GM12873 (cell line): Measurements from ENCODE around the gene GPR15LG.

Source experiments
- TF ChIP-seq, protein P1 (sequence below): IDR thresholded peaks from 2 replicates; pipeline ENCODE4 v1.5.1; 2012; ENCODE audit warnings: low read depth, mild to moderate bottlenecking, moderate library complexity, low read length, control low read depth; ENCODE audit not compliant: insufficient read depth; ENCODE audit errors: missing control alignments

GPR15LG gene

DNA sequence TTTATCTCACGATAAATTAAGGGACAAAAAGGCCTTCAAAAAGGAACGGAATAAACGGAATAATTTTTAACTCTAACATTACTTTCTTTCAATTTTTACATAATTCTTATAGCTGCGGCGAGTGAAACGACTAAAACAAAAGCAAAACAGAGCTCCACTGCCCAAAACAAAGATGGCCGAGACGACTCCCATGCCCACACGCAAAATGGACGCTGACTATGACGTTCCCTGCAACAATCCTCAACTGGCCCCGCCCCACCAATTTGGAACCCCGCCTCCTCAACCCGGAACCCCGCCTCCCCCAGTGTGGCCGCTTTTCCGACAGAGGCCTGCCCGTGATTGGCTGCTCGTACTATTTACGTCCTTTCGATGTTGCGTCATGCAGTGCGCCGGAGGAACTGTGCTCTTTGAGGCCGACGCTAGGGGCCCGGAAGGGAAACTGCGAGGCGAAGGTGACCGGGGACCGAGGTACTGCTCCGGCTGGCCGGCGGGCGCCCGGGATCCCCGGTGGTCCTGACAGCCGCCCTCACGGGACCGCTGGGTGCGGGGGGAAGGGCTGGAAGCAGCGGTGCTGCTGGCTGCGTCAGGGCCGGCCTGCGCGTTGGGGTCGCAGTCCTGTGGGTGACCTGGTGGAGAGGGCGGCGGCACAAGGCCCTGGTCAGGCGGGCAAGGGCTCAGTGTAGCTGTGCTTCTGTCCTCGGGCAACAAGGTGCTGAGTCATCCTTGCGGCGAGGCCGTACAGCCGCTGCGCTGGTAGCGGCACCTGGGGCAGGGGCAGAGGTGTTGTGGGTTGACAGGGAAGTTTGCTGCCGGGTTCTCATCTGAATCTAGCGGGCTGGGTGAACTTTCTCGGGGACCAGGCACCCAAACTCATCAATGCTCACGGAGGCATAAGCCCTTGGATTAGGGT lies 34.2 kb upstream of the GPR15LG start, which contains the start of gene GHITM:
Gene GHITM (plus strand): TSS at position 384 of the 910 bp plus-strand sequence. CDS start 1,992 bp downstream, outside the sequence.
- TF ChIP-seq, protein P1, sequence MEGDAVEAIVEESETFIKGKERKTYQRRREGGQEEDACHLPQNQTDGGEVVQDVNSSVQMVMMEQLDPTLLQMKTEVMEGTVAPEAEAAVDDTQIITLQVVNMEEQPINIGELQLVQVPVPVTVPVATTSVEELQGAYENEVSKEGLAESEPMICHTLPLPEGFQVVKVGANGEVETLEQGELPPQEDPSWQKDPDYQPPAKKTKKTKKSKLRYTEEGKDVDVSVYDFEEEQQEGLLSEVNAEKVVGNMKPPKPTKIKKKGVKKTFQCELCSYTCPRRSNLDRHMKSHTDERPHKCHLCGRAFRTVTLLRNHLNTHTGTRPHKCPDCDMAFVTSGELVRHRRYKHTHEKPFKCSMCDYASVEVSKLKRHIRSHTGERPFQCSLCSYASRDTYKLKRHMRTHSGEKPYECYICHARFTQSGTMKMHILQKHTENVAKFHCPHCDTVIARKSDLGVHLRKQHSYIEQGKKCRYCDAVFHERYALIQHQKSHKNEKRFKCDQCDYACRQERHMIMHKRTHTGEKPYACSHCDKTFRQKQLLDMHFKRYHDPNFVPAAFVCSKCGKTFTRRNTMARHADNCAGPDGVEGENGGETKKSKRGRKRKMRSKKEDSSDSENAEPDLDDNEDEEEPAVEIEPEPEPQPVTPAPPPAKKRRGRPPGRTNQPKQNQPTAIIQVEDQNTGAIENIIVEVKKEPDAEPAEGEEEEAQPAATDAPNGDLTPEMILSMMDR = peak; percentile 45

DNA sequence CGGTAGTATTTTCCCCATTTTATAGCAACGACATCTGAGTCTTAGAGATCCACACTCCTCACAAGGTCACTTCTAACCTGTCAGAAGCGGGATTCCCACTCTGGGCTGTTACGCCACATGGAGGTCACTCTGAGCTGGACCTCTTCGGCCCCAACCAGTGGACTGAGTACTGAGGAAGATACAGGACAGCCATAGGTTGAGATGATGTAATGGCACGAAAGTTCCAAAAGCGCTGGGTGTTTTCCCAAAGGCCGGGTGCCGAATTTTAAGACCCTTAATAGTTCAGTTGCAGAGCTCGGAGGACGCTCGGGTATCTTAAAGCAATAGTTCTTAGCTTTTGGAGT lies 33.6 kb upstream of the GPR15LG start:
- TF ChIP-seq, protein P1 = no peak

DNA sequence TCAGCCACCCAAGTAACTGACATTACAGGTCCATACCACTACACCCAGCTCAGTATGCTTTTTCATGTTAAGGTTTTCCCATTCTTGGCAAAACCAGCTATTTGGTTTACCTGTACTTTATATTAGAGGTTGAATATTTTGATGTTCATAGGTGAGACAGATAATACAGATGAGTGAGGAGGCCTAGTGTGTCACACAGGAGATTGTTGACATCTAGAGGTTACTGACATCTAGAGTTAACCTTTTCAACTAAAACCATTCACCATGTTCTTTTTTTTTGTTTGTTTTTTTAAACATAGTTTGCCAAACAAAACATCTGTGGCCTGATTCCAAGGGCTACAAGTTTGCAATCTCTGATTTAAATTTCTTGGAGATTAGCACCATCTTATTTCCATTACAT lies 26.3 kb upstream of the GPR15LG start:
- TF ChIP-seq, protein P1 = no peak

DNA sequence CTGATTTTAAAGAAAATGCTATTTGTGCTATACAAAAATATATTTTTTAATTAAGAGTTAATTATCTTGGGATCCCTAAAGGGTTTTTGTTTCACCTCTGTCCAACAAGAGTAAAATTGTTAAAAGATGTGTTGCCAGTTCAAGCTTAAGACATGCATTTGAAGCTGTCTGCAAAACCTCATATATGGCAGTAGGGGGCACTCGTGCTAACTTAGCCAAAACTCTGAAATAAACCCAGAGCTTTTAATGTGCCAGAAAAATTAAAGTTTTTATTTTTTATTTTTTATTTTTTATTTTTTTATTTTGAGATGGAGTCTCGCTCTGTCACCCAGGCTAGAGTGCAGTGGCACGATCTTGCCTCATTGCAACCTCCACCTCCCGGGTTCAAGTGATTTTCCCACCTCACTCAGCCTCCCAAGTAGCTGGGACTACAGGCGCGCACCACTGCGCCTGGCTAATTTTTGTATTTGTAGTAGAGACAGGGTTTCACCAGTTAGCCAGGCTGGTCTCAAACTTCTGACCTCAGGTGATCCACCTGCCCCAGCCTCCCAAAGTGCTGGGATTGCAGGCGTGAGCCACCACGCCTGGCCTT lies 25.5 kb upstream of the GPR15LG start:
- TF ChIP-seq, protein P1 = peak; percentile 68

DNA sequence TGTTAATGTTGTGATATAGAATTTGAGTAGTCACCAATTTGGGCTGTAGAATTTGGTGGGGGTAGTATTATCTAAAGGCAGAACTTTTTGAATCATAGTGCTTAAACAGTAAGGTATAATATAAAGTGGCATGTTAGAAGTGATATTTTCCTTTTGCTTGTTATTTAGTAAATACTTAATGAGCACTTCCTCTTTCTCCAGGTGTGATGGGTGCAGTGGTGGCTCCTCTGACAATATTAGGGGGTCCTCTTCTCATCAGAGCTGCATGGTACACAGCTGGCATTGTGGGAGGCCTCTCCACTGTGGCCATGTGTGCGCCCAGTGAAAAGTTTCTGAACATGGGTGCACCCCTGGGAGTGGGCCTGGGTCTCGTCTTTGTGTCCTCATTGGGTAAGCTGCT lies 23.7 kb upstream of the GPR15LG start:
- TF ChIP-seq, protein P1 = no peak

DNA sequence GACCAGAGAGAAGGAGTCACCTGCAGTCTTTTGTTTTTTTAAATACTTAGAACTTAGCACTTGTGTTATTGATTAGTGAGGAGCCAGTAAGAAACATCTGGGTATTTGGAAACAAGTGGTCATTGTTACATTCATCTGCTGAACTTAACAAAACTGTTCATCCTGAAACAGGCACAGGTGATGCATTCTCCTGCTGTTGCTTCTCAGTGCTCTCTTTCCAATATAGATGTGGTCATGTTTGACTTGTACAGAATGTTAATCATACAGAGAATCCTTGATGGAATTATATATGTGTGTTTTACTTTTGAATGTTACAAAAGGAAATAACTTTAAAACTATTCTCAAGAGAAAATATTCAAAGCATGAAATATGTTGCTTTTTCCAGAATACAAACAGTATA lies 20.8 kb upstream of the GPR15LG start:
- TF ChIP-seq, protein P1 = no peak

DNA sequence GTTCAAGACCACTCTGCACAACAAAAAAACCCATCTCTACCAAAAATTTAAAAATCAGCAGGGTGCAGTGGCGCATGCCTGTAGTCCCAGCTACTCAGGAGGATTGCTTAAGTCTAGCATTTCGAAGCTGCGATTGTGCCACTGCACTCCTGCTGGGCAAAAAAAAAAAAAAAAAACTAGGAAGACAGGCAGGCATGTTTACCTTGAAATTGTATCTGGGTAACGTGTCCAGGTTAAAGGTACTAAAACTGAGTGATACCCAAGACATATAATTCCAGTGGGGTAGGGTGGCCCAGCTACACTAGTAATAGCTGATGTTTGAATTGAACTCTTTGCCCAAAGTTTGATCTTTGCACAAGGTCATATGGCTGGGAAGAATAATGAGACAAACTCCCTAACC lies 18.1 kb upstream of the GPR15LG start:
- TF ChIP-seq, protein P1 = no peak
